ENCODE results near the gene ATP11C.
"Not testable (repeated sequence)": the region's sequence is repeated elsewhere in the genome, so short reads cannot be mapped to it uniquely, and the experiment has no call there.

The ATP11C gene

DNA sequence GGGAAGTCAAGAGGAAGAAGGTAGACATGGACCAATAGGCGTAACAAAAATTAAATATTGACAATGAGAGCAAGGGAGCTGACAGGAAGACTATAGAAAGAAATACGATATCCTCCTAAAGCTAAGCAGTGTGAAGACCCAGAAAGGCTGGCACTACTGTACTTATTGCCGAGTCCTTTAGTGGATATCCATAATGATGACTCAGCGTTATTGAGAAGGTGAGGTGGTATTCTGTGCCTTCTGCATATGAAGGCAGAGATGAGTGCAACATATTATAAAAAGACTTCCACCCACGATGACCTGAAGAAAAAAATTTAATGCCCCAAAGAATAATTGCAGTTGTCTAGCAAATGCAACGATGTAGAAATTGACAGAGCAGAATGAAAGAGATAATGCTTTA lies 211.9 kb downstream of the ATP11C start:
- DNase-seq (ENCODE audit: low read depth in 2 of 2) = no peak

DNA sequence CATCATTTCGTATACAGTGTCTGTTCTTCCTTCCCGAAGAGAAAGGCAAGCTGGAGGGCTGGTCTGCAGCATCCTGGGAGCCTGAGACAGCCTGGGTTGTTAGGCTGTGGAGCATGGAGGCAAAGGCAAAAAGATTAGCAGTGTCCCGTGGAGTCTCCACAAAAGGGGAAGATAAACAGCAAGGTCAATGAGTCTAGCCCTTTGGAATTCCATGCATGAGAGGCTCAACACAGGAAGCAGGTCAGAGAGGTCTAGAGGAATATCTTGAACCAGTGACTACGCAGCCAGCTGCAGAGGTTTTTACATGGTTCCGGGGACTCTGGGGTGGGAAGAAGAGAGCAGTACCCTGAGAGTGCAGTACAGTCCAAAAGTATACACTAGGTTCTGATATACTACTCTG lies 212.7 kb downstream of the ATP11C start:
- DNase-seq (ENCODE audit: low read depth in 2 of 2) = no peak

- no peak for DNase-seq (ENCODE audit: low read depth in 2 of 2)
Observed at GRCh38 chrX:139708067-139708466, 224.8 kb downstream of the ATP11C start, which contains the start of gene MCF2. Gene MCF2 (minus strand): TSS chrX:139708167. CDS start chrX:139651744, 56,423 bp downstream.

- DNase-seq (ENCODE audit: low read depth in 2 of 2) = no peak
Observed at GRCh38 chrX:139702658-139703057, 230.2 kb downstream of the ATP11C start.

- DNase-seq (ENCODE audit: low read depth in 2 of 2) = no peak
Observed at GRCh38 chrX:139692908-139693307, 239.9 kb downstream of the ATP11C start.

- DNase-seq (ENCODE audit: low read depth in 2 of 2) = no peak
Observed at GRCh38 chrX:139692506-139692849, 240.4 kb downstream of the ATP11C start.

GRCh38 chrX:139691843-139692505 lies 240.9 kb downstream of the ATP11C start:
- DNase-seq (ENCODE audit: low read depth in 2 of 2) = no peak

GRCh38 chrX:139691493-139691842 lies 241.4 kb downstream of the ATP11C start:
- no peak for DNase-seq (ENCODE audit: low read depth in 2 of 2)

GRCh38 chrX:139685175-139685574 lies 247.7 kb downstream of the ATP11C start:
- not testable (repeated sequence) for DNase-seq (ENCODE audit: low read depth in 2 of 2)

DNA sequence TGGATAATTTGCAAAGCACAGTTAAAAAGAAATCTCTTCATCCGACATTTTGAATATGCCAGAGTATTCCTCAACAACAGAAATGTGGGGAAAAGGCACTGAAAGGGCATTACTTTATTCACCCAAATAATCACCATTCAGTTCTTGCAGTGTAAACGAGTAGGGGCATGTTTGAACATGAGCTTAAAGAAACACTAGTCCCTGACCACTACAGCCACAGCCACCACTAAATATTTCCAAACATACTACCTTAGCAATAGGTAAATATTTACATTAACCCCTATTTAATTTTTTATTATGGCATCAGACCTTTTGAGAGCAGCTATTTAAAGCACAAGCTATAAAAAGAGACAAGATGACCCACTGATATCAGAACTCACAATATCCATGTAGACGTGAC lies 252.5 kb downstream of the ATP11C start:
- DNase-seq (ENCODE audit: low read depth in 2 of 2) = no peak
